Kidney (tissue), 22 donors: ENCODE measurements around the gene ATAD3A. TPM values are rescaled to one million over a fixed set of nuclear protein-coding genes. Genes with fewer than 3 reads are reported as not detected.

Source experiments
- DNase-seq, 5 donors: peaks; one replicate each; pipeline ENCODE4 v3.0.0-alpha.2; 2013 to 2020
- FAIRE-seq: peaks from 2 replicates; lab custom pipeline; 2012; peaks lifted over from hg19 to GRCh38; lab: Jason Lieb, UNC
- H3K27ac ChIP-seq, 2 donors: one replicate each; pipeline ENCODE4 v1.7.0; 2013; ENCODE audit warnings: low read depth in 2 of 2, low read length in 2 of 2, inconsistent platforms in 1 of 2
- H3K27me3 ChIP-seq: one replicate; pipeline ENCODE4 v1.7.1; 2013; ENCODE audit warnings: low read length, inconsistent platforms; ENCODE audit not compliant: control insufficient read depth, insufficient read depth
- H3K36me3 ChIP-seq, 3 donors: one replicate each; pipeline versions ENCODE4 v1.7.0 to v1.7.1; 2013; ENCODE audit warnings: low read length in 3 of 3, control low read depth in 1 of 3, inconsistent platforms in 1 of 3; ENCODE audit not compliant: insufficient read depth in 3 of 3, control insufficient read depth in 2 of 3
- H3K4me1 ChIP-seq, 3 donors: one replicate each; pipeline versions ENCODE4 v1.7.0 to v1.7.1; 2013; ENCODE audit warnings: low read length in 3 of 3, inconsistent platforms in 1 of 3, low read depth in 1 of 3; ENCODE audit not compliant: control insufficient read depth in 2 of 3, insufficient read depth in 2 of 3
- H3K4me3 ChIP-seq, 3 donors: one replicate each; pipeline versions ENCODE4 v1.7.0 to v1.8.1; 2013; ENCODE audit warnings: low read length in 3 of 3, control low read depth in 1 of 3, inconsistent platforms in 1 of 3
- H3K9ac ChIP-seq, 3 donors: one replicate each; pipeline versions ENCODE4 v1.7.0 to v1.7.1; 2013; ENCODE audit warnings: low read length in 3 of 3, control low read depth in 1 of 3, inconsistent platforms in 1 of 3
- H3K9me3 ChIP-seq, 3 donors: one replicate each; pipeline versions ENCODE4 v1.7.0 to v1.7.1; 2013; ENCODE audit warnings: low read length in 3 of 3, control low read depth in 1 of 3, inconsistent platforms in 1 of 3; ENCODE audit not compliant: control insufficient read depth in 2 of 3, insufficient read depth in 1 of 3
- intact Hi-C: fragments of 100-400 bp; cut with DNase I; formaldehyde crosslinking; loops from one replicate; pipeline ENCODE4 v1.11.1; 2022
- long read RNA-seq, 10 donors: library from polyadenylated mRNA in 1 of 10; unstranded in 1 of 10; transcript quantifications; one replicate each; pipeline ENCODE4 v2.0.0 and lab custom pipeline, GENCODE V29; 2021 to 2026
- polyA plus RNA-seq: library from polyadenylated mRNA; stranded (reverse); fragments of 350-450 nt; fragmentation: Illumina TruSeq; extraction: RNeasy Lipid Tissue Mini Kit (QIAGEN cat#74804); gene quantifications from one replicate; pipeline ENCODE4 v1.2.3, GENCODE V29; 2014; ENCODE audit warnings: low read depth, low replicate concordance; ENCODE audit not compliant: insufficient read depth
- total RNA-seq: library from RNA; stranded (reverse); fragmentation: NEBNext Ultra II Directional; extraction: Animal tissue kit (Norgen Biotek cat#: 25700); gene quantifications from one replicate; pipeline ENCODE4 v1.2.1, GENCODE V29; 2021
- TF ChIP-seq, protein P1 (sequence below): IDR thresholded peaks from 3 replicates; pipeline ENCODE4 v1.5.1; 2012; ENCODE audit warnings: mild to moderate bottlenecking, moderate library complexity, borderline replicate concordance; ENCODE audit not compliant: insufficient read depth; ENCODE audit errors: extremely low read depth
- donor health status: control.
- donor health status: control.
- donor health status: control.
- donor health status: control.
- donor health status: control.
- donor health status: DM: yes; HTN: yes; CAD: no.
- donor health status: Normal renal cell carcinoma (clear cell type).

The ATAD3A gene
- total RNA-seq (19.1 TPM), polyA plus RNA-seq (17.5 TPM)
- long read RNA-seq, donor 1, partial matches to known transcripts = 7 of 9 reads
- long read RNA-seq, donor 1, other reads (novel, unspliced or antisense) = 0 of 9 reads
- long read RNA-seq, donor 2, partial matches to known transcripts = 0 of 2 reads
- long read RNA-seq, donor 2, other reads (novel, unspliced or antisense) = 0 of 2 reads
- long read RNA-seq, donor 3, transcript ATAD3A-203 (16 exons, 2,492 nt) = major isoform, 6 of 6 reads
- long read RNA-seq, donor 3, partial matches to known transcripts = 0 of 6 reads
- long read RNA-seq, donor 3, other reads (novel, unspliced or antisense) = 0 of 6 reads
- long read RNA-seq, donor 4, partial matches to known transcripts = 0 of 1 reads
- long read RNA-seq, donor 4, other reads (novel, unspliced or antisense) = 0 of 1 reads
- long read RNA-seq, donor 5 = 0 reads
- long read RNA-seq, donor 6, partial matches to known transcripts = 0 of 2 reads
- long read RNA-seq, donor 6, other reads (novel, unspliced or antisense) = 0 of 2 reads
- long read RNA-seq, donor 7, transcript ATAD3A-203 (16 exons, 2,492 nt) = major isoform, 32 of 54 reads
- long read RNA-seq, donor 7, partial matches to known transcripts = 8 of 54 reads
- long read RNA-seq, donor 7, other reads (novel, unspliced or antisense) = 14 of 54 reads
- long read RNA-seq, donor 8, partial matches to known transcripts = 9 of 13 reads
- long read RNA-seq, donor 8, other reads (novel, unspliced or antisense) = 0 of 13 reads
- long read RNA-seq, donor 9 = 0 reads
- long read RNA-seq, donor 10, transcript ATAD3A-203 (16 exons, 2,492 nt) = major isoform, 5 of 5 reads
- long read RNA-seq, donor 10, partial matches to known transcripts = 0 of 5 reads
- long read RNA-seq, donor 10, other reads (novel, unspliced or antisense) = 0 of 5 reads

DNA sequence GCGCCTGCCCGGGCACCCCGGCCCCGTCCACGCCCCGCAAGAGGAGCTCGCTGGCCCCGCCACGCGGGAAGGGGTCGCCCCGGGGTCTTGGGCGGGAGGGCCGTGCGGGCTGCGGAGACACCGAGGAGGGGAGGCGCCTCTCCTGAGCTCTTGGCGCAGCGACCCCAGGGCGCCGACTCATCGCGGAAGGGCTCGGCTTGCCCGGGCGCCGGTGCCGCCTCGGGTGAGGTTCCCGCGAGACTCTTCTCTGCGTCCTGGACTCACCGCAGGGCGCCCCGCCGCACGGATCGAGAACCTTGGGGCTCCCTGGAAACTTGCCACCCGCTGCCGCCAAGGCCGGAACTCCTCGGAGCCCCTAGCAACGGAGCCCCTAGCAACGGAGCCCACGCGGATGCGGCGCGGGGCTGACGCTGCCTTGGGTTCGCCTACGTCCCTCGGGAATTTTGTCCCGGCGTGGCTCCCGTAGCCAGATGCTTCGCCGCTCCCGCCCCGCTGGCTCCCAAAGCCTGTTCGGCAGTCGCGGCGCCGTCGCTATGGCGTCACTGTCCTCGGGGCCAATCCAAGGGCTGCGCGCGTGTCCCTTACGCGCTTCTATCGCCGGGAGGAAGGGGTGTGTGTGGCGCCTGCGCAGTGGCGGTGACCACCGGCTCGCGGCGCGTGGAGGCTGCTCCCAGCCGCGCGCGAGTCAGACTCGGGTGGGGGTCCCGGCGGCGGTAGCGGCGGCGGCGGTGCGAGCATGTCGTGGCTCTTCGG, at the start of gene ATAD3A:
TSS of gene ATAD3A (plus strand) at position 630 of the 753 bp plus-strand sequence. CDS start at position 737, 107 bp downstream.
- Histone ChIP-seq H3K4me3 (peak within 1 kb of the TSS; percentile 66 to 79 (median 78)), H3K36me3 (peaks cover 0 to 2% (median 0%) of the 10 kb centered on the region in 3 donors), H3K27ac (peak within 1 kb of the TSS; percentile 88), H3K9ac (peak within 1 kb of the TSS; percentile 55 to 73 (median 69)), H3K9me3 (no peaks in the 10 kb centered on the region), H3K4me1 (peaks cover 0 to 4% (median 3%) of the 10 kb centered on the region in 3 donors), H3K27me3 (no peaks in the 10 kb centered on the region)
- FAIRE-seq (no peak), DNase-seq (peak; percentile 98 to 99 (median 99))
- TF ChIP-seq, protein P1, sequence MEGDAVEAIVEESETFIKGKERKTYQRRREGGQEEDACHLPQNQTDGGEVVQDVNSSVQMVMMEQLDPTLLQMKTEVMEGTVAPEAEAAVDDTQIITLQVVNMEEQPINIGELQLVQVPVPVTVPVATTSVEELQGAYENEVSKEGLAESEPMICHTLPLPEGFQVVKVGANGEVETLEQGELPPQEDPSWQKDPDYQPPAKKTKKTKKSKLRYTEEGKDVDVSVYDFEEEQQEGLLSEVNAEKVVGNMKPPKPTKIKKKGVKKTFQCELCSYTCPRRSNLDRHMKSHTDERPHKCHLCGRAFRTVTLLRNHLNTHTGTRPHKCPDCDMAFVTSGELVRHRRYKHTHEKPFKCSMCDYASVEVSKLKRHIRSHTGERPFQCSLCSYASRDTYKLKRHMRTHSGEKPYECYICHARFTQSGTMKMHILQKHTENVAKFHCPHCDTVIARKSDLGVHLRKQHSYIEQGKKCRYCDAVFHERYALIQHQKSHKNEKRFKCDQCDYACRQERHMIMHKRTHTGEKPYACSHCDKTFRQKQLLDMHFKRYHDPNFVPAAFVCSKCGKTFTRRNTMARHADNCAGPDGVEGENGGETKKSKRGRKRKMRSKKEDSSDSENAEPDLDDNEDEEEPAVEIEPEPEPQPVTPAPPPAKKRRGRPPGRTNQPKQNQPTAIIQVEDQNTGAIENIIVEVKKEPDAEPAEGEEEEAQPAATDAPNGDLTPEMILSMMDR = peak; percentile 8
- intact Hi-C loops = no loop called here

DNA sequence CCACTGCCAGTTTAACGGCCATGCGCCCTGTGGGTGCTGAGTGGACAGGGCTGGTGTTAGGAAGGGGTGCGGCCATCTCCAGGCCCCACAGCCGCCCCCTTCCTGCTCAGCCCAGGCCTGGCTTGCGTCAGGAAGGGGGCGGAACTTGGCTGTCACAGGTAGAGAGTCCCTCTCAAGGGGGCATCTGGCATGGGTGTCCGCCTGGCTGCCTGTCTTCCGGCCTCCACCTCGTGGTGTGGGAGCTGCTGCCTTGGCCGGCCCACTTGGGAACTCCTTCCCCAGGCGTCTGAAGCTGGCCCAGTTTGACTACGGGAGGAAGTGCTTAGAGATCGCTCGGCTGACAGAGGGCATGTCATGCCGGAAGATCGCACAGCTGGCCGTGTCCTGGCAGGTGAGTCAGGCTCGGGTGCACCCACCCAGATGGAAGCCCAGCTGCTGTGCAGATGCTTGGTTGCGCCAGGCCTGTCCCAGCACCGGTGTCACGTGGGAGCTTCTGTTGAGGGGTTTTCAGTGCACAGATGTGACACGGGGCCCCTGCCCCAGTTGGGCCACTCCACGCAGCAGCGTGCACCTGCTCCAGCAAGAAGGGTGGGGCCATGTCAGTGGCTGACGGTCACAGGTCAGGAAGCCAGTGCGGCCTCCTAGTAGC, 49.5 kb upstream of the ATAD3A start:
- intact Hi-C loops = no loop called here

More for the DNA sequence above, 49.5 kb upstream of the ATAD3A start:
- FAIRE-seq (no peak), DNase-seq (peak; percentile 47 to 93 (median 58))
- TF ChIP-seq, protein P1 = no peak
- H3K9me3 ChIP-seq = no peaks in the 10 kb centered on the region
- peaks cover 0 to 7% (median 0%) of the 10 kb centered on the region in 3 donors for H3K4me1 ChIP-seq
- no peaks in the 10 kb centered on the region for H3K36me3 ChIP-seq
- peak overlapping the region in 2 of 3 donors; percentile 33 to 55 for H3K4me3 ChIP-seq
- H3K9ac ChIP-seq = peak overlapping the region in 2 of 3 donors; percentile 4 to 37
- H3K27me3 ChIP-seq = no peaks in the 10 kb centered on the region
- peak overlapping the region in 1 of 2 donors; percentile 54 for H3K27ac ChIP-seq
